ENCODE measurements around the gene RTTN.
"Not testable (repeated sequence)": the region's sequence is repeated elsewhere in the genome, so short reads cannot be mapped to it uniquely, and the experiment has no call there.

The RTTN gene

DNA sequence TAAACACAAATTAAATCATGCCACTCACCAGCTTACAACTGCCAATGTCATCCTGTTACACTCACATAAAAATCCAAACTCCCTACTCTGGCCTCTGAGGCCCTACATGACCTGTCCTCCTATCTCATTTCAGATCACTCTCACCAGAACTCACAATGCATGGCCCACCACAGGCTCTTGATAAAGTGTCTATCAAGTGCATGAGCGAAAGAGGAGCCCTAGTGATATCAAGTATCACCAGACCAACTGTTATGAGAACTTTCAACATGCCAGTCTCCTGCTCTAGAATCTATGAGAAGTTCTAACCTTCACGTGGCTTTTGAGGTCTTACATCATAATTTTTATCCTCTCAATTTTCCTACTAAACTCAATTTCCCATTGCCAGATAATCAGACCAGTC, 181.4 kb downstream of the RTTN start:
- DNase-seq = no peak

GRCh38 chr18:70022636-70023035, 182.9 kb downstream of the RTTN start:
- DNase-seq = no peak

GRCh38 chr18:70021498-70021897, 184.0 kb downstream of the RTTN start:
- no peak for DNase-seq

DNA sequence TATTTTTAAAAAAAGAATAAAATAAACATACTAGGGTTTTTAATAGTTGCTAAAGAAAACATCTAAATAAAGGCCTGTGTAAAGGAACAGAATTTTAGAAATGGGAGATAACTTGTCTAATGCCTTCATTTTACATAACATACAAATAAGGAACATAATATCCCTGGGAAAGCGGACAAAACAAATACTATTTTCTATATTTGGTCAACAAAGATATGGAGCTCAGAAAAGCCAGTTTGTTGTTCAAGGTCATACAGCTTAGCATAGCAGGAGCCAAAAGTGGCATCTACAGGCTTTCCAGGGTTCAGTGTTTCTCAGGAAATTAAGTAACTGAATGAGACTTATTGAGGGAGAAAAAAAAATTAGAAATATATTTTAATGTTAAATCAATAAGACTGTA, 184.4 kb downstream of the RTTN start:
- no peak for DNase-seq

GRCh38 chr18:70019991-70020390, 185.5 kb downstream of the RTTN start:
- DNase-seq = no peak

DNA sequence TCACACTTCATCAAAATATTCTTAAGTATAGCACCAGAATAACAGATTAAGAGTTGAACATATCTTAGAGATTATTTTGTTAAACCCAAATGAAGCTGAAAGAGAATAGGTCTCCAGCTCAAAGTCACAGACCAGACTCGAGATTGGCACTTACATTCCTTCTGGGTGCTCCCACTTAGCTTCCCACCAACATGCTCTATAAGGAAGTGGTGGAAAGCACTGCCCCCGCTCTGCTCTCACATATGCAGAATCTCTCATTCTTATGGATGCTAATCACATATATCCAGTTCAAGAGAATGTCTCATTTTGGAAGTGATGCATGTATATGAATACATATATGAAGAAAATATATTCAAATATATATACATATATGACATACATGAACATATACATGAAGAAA, 186.4 kb downstream of the RTTN start:
- no peak for DNase-seq

- DNase-seq = no peak
These were observed 190.4 kb downstream of the RTTN start for GRCh38 chr18:70015127-70015526.

DNA sequence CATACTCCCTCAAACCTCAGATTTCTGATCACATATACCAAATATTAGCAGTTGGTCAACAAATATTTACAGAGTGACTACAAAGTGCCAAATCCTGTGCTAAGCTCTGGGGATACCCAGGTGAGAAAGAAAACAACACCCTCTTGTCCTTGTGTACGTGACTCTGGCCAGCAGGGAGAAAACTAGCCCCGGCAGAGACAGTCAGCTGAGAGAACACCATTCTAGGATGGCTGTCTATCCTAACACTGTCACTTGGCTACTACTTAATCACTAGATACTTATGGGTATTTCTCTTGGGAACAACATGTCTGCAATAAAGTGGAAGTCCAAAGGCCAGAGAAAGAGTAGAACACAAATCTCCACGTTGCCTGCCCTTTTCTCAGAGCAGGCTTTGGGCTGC, 199.9 kb downstream of the RTTN start:
- DNase-seq = no peak

DNA sequence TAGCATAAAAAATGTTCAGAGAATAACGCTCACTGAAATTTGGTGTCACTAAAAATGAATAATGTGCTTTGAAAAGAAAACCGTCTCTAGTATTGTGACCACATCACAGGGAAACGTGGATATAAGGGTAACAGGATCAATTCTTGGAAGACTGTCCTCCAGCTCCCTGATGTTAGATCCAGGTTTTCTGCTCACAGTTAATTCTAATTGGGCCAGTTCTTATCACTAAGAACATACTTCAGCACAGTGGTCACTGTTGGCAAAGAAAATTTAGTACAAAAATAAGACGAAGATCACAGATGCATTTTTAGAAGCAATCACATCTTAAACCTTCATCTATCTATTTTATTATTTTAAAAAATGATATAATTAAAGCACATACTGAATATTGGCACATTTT, 200.8 kb downstream of the RTTN start:
- no peak for DNase-seq

DNA sequence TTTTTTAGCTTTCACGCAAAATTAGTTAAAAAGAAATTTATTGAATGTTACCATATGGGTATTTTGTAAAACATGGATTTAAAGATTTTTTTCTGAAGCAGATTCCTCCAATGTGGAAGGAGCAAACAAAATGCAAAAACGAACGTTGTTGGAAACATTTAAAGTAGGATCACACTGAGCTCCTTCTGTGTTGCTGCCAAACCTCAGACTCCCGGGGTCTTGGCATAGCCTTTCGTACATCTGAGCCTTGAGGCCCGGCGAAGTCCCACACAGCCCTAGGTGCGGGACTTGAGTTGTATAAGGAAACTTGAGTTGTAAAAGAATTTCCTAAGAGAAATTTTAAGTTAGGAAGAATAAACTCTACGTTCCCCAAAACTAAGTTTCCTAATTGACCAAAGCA, 205.8 kb downstream of the RTTN start:
- no peak for DNase-seq

GRCh38 chr18:69998523-69998987, 206.9 kb downstream of the RTTN start:
- DNase-seq = no peak

DNA sequence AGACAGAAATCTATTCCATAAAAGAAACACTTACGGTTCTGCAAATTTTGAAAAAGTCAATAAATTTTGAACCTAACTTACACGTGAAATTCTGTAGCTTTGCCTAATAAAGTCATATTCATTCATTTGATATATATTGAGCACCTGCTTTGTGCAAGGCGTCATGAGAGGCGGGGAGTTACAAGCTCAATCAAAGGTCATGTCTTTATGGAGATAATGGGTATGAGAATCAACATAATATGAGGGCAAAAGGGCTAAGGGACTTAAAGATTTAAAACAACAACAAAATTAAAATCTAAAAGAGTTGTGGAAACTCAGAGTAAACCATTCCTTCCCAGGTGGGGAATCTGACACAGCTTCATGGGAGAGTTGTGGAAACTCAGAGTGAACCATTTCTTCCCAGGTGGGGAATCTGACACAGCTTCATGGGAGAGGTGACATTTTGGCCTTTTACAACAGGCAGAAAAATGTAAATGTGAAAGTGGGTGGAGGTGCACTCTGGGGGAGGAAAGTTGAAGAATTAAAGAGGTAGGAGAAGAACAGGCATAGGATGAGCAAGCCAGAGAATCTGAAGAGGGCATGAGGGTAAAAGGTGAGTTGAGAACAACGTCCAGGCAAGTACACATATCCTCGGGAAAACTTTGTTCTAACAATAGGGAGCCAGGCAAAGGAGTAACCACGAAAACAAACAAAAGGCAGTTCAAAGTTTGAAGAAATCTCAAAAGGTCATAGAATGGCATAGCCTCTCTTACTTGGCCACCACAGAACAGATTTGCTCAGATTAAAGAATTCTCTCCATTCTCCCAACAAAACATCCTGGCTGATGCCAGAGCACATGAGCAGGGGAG, 208.3 kb downstream of the RTTN start:
- DNase-seq = no peak

DNA sequence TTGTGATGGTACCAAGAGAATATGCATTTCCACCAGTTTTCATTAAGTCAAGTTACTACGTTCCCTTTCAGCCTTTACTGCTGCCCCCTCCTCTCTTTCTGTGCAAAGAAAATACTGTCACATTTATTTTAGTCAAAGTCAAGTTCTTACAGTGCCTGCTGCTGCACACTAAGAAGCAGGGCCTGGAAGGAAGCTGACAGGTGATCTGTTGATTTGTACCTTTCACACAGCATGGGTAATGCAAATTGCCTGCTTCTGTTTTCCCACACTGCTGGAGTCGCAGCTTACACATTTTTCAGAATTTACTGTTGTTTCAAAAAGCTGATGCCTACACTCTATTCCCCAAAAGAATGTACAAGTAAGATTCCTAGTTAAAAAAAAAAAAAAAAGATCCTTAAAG, 209.1 kb downstream of the RTTN start:
- DNase-seq = no peak

- DNase-seq = no peak
These were observed 209.7 kb downstream of the RTTN start for GRCh38 chr18:69995774-69996173.

DNA sequence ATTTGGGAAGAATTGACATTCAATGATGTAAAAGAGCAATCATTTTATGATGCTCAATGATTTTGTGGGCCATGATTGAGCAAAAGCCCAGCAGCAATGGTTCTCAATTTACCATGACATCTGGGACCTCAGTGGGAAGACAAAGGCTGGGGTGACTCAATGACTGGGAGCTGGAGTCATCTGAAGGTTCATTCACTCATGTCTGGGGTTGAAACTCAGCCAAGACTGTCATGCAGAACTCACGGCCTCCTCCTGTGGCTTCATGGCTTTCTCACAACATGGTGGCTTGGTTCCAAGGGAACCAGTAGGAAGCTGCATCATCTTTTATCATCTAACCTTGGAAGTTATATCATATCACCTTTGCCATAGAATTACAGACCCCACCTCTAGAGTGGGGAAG, 212.7 kb downstream of the RTTN start:
- DNase-seq = no peak

DNA sequence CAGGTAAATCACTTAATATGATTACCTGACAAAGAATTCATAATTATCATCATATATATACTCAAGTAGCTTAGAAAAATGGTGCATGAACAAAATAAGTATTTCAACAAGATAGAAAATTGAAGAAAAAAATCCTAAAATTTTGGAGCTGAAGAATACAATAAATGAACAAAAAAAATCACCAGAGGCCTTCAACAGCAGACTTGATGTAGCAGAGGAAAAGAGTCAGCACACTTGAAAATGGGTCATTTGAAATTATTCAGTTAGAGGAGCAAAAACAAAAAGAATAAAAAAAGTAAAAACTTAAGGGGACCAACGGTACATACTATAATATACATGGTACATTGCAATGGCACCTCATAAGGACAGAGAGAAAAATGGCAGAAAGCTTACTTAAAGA, 217.6 kb downstream of the RTTN start:
- no peak for DNase-seq

DNA sequence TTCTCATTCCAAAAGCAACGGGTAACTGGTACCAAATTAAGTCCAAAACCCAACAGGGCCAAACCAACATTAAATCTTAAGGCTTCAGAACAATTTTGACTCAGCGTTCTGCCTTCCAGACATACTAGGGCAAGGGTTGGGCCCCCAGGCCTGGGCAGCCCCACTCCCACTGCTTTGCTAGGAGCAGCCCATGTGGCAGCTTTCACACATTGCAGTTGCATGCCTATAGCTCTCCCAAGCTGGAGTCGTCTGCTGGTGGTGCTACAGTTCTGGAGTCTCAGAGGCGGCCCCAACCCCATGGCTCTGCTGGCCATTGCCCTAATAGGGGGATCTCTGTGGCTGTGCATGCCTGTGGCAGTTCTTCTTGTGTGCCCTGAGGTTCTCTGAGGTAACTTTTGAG, 220.2 kb downstream of the RTTN start:
- no peak for DNase-seq

GRCh38 chr18:69982417-69982816, 223.1 kb downstream of the RTTN start:
- DNase-seq = no peak

DNA sequence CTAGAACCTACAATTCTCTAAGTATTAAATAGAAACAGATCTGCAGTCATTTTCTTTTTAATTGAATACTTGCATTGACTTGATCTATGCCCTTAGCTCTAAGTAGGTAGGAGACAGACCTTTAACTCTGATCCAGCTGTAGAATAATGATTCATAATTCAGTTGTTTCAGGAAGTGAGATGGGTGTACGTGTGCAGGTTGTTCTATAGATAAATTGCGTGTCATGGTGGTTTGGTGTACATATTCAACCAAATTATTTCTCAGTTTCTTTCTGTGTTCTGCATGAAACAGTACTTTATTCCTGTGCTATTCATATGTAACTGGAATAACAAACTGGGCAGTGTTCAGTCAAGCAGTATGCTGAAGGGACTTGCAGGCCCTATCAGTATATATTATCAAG, 223.5 kb downstream of the RTTN start:
- no peak for DNase-seq

GRCh38 chr18:69980982-69981804, 224.3 kb downstream of the RTTN start:
- DNase-seq = no peak

- no peak for DNase-seq
These were observed 225.0 kb downstream of the RTTN start for GRCh38 chr18:69980509-69980908.

DNA sequence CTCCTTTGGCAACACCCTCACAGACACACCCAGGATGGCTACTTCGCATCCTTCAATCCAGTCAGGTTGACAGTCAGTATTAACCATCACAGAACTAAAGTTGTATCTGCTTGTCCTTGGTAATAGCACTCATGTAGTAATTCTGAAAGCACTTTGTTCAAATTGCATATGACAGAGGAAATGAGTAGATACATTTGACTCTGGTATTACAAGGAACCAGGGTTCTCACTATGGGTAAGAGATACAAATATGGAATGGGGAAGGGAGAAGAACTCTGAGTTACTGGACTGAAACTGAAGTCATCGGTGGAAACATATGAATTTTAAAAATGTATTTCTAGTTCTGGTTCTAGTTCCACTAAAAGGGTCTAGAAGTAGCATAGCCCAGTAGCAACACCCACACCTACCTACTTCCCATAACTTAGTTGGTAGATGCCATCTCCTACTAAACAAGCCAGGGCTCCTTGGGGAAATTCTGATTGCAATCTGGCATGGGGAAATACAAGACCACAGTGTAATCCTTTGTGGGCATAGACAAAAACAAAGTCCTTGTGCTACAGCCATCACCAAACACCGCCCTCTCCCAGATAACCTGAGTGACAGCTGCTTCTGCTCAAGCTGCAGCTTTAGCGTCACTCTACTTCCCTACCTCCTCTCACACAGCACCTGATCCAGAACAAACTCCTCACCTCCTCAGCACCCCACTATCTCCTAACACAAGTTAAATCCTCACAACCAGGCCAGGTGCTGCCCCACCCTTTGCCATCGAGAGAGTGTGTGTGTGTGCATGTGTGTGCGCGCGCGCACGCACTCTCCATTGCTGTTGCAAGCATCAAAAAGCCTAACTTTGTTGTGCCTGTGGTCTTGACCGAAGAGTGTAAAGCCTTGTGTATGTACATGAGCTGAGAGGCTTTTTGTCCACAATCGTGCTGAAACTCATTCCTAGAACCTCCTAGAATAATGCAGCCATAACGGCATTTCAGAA, 226.5 kb downstream of the RTTN start:
- no peak for DNase-seq

DNA sequence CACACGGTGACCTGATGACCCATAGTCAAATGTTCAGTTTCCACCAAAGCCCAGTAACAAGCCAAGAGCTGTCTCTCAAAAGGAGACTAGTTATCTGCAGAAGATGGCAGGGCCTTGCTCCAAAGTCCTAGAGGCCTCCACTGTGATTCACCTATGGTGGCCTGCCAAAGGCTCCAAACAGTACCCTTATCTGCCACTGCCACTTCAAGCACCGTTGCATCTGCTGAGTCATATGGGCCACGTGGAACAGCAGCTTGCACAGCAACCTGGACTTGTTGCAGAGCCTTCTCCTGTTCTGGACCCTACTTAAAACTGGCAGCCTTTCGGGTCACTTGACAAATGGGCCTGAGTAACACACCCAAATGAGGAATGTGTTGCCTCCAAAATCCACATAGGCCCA, 230.2 kb downstream of the RTTN start:
- not testable (repeated sequence) for DNase-seq
